GM12878 (cell line): ENCODE data around the gene ELN. TPM values are rescaled to one million over a fixed set of nuclear protein-coding genes. Genes with fewer than 3 reads are reported as not detected.

Source experiments
- BACH1 ChIP-seq: fragments of 450-650 bp; IDR thresholded peaks from 2 replicates; pipeline ENCODE4 v1.6.1; 2017; ENCODE audit warnings: mild to moderate bottlenecking, borderline replicate concordance
- BCL11A ChIP-seq: IDR thresholded peaks from 2 replicates; pipeline ENCODE4 v1.6.1; 2011; ENCODE audit warnings: low read depth, low read length
- CBFB ChIP-seq: IDR thresholded peaks from 2 replicates; pipeline ENCODE4 v1.6.1; 2016; ENCODE audit warnings: antibody characterized with exemption, low read depth
- DPF2 ChIP-seq: fragments of 450-650 bp; IDR thresholded peaks from 2 replicates; pipeline ENCODE4 v1.6.1; 2017; ENCODE audit warnings: mild to moderate bottlenecking
- ESRRA ChIP-seq: IDR thresholded peaks from 2 replicates; pipeline ENCODE4 v1.6.1; 2012; ENCODE audit warnings: mild to moderate bottlenecking, low read length, improper control_type of control experiment
- IKZF2 ChIP-seq, 2 experiments: fragments of 450-650 bp; IDR thresholded peaks; 2 replicates each; pipeline ENCODE4 v1.6.1; 2017; ENCODE audit warnings: mild to moderate bottlenecking in 2 of 2, moderate library complexity in 2 of 2
- MTA2 ChIP-seq: fragments of 450-650 bp; IDR thresholded peaks from 2 replicates; pipeline ENCODE4 v1.6.1; 2016; ENCODE audit warnings: low read depth, mild to moderate bottlenecking, moderate library complexity
- NR2C1 ChIP-seq: fragments of 450-650 bp; IDR thresholded peaks from 2 replicates; pipeline ENCODE4 v1.6.1; 2017; ENCODE audit warnings: antibody characterized with exemption, mild to moderate bottlenecking, moderate library complexity
- RAD21 ChIP-seq: IDR thresholded peaks from 2 replicates; pipeline ENCODE4 v1.6.1; 2011; ENCODE audit warnings: mild to moderate bottlenecking, low read depth, low read length, moderate library complexity; ENCODE audit not compliant: insufficient read depth
- WRNIP1 ChIP-seq: IDR thresholded peaks from 2 replicates; pipeline ENCODE4 v1.6.1; 2011; ENCODE audit warnings: low read depth, low read length, improper control_type of control experiment, borderline replicate concordance
- polyA plus RNA-seq, 11 experiments: library from polyadenylated mRNA; depleted of rRNA in 4 of 11; unstranded in 6 of 11; stranded (reverse) in 5 of 11; fragments of >200 nt; fragmentation: Nextera tagmentation in 4 of 11; fragmentation: Illumina TruSeq in 1 of 11; extraction: Ambion mirVana in 4 of 11; extraction: Trizol in 1 of 11; gene quantifications; 1 replicate in 1 of 11; 2 replicates in 10 of 11; pipeline versions ENCODE4 v1.2.1 to v1.2.3, GENCODE V29; 2011 to 2016; ENCODE audit warnings: inconsistent platforms in 2 of 11, missing spikeins in 2 of 11, low read depth in 1 of 11
- total RNA-seq, 4 experiments: library from RNA; depleted of rRNA in 3 of 4; stranded (reverse); fragments of >200 nt in 3 of 4; fragmentation: Illumina TruSeq in 1 of 4; extraction: Trizol in 1 of 4; gene quantifications; 2 replicates each; pipeline versions ENCODE4 v1.2.1 to v1.2.3, GENCODE V29; 2013 to 2021
- TF ChIP-seq, protein P1 (sequence below): IDR thresholded peaks from 2 replicates; pipeline ENCODE4 v1.6.1; 2012; ENCODE audit warnings: low read depth, low read length, improper control_type of control experiment
- TF ChIP-seq, protein P2 (sequence below): IDR thresholded peaks from 2 replicates; pipeline ENCODE4 v1.6.1; 2012; ENCODE audit warnings: low read depth, low read length, improper control_type of control experiment
- TF ChIP-seq, protein P3 (sequence below): fragments of 450-650 bp; formaldehyde crosslinking; IDR thresholded peaks from 2 replicates; pipeline ENCODE4 v1.5.0; 2022; ENCODE audit warnings: mild to moderate bottlenecking, missing genetic modification characterization
- TF ChIP-seq, protein P4 (sequence below): fragments of 450-650 bp; conservative IDR thresholded peaks from 2 replicates; pipeline ENCODE4 v1.6.1; 2017; ENCODE audit warnings: mild to moderate bottlenecking, moderate library complexity
- TF ChIP-seq, protein P5 (sequence below): IDR thresholded peaks from 2 replicates; pipeline ENCODE4 v1.6.1; 2011; ENCODE audit warnings: borderline replicate concordance, low read depth, mild to moderate bottlenecking, moderate library complexity, low read length; ENCODE audit not compliant: insufficient read depth, poor library complexity, severe bottlenecking

ELN gene
- total and polyA plus RNA-seq, 10 of the 15 experiments (the other 5 are each of a cell fraction or from before 2014, with no cell fraction given), result 0.08 to 0.27 (median 0.23) TPM; not detected in 7

DNA sequence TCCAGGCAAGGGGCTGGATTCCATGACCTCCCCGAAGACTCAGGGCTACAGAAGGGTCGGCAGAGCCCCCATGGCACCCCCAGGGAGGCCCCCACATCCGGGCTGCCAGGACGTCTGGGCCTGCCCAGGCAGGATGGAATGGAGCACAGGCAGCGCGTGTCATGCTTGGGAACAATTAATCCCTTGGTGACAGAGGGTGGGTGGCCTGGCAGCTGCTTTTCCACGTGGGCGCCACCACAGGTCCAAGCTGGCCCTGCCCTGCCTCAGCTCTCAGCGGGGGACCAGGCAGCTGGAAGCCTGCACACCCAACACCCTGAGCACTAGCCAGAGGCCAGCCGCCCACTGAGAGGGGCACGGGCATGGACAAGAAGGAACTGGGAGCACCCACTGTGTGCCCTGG is 11.4 kb downstream of the ELN start (continued):
- TF ChIP-seq, protein P1, sequence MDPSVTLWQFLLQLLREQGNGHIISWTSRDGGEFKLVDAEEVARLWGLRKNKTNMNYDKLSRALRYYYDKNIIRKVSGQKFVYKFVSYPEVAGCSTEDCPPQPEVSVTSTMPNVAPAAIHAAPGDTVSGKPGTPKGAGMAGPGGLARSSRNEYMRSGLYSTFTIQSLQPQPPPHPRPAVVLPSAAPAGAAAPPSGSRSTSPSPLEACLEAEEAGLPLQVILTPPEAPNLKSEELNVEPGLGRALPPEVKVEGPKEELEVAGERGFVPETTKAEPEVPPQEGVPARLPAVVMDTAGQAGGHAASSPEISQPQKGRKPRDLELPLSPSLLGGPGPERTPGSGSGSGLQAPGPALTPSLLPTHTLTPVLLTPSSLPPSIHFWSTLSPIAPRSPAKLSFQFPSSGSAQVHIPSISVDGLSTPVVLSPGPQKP, result no peak
- TF ChIP-seq BCL11A (no peak), RAD21 (no peak), IKZF2 (IDR thresholded peaks at IDR 0.05) (no peak), MTA2 (no peak), DPF2 (no peak), WRNIP1 (no peak), ESRRA (no peak), BACH1 (no peak), NR2C1 (no peak), CBFB (no peak)
- TF ChIP-seq, protein P2, sequence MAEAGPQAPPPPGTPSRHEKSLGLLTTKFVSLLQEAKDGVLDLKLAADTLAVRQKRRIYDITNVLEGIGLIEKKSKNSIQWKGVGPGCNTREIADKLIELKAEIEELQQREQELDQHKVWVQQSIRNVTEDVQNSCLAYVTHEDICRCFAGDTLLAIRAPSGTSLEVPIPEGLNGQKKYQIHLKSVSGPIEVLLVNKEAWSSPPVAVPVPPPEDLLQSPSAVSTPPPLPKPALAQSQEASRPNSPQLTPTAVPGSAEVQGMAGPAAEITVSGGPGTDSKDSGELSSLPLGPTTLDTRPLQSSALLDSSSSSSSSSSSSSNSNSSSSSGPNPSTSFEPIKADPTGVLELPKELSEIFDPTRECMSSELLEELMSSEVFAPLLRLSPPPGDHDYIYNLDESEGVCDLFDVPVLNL, result no peak
- TF ChIP-seq, protein P3, sequence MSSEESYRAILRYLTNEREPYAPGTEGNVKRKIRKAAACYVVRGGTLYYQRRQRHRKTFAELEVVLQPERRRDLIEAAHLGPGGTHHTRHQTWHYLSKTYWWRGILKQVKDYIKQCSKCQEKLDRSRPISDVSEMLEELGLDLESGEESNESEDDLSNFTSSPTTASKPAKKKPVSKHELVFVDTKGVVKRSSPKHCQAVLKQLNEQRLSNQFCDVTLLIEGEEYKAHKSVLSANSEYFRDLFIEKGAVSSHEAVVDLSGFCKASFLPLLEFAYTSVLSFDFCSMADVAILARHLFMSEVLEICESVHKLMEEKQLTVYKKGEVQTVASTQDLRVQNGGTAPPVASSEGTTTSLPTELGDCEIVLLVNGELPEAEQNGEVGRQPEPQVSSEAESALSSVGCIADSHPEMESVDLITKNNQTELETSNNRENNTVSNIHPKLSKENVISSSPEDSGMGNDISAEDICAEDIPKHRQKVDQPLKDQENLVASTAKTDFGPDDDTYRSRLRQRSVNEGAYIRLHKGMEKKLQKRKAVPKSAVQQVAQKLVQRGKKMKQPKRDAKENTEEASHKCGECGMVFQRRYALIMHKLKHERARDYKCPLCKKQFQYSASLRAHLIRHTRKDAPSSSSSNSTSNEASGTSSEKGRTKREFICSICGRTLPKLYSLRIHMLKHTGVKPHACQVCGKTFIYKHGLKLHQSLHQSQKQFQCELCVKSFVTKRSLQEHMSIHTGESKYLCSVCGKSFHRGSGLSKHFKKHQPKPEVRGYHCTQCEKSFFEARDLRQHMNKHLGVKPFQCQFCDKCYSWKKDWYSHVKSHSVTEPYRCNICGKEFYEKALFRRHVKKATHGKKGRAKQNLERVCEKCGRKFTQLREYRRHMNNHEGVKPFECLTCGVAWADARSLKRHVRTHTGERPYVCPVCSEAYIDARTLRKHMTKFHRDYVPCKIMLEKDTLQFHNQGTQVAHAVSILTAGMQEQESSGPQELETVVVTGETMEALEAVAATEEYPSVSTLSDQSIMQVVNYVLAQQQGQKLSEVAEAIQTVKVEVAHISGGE (CRISPR knock-in tag), result no peak
- TF ChIP-seq, protein P4, sequence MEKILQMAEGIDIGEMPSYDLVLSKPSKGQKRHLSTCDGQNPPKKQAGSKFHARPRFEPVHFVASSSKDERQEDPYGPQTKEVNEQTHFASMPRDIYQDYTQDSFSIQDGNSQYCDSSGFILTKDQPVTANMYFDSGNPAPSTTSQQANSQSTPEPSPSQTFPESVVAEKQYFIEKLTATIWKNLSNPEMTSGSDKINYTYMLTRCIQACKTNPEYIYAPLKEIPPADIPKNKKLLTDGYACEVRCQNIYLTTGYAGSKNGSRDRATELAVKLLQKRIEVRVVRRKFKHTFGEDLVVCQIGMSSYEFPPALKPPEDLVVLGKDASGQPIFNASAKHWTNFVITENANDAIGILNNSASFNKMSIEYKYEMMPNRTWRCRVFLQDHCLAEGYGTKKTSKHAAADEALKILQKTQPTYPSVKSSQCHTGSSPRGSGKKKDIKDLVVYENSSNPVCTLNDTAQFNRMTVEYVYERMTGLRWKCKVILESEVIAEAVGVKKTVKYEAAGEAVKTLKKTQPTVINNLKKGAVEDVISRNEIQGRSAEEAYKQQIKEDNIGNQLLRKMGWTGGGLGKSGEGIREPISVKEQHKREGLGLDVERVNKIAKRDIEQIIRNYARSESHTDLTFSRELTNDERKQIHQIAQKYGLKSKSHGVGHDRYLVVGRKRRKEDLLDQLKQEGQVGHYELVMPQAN, result no peak
- TF ChIP-seq, protein P5, sequence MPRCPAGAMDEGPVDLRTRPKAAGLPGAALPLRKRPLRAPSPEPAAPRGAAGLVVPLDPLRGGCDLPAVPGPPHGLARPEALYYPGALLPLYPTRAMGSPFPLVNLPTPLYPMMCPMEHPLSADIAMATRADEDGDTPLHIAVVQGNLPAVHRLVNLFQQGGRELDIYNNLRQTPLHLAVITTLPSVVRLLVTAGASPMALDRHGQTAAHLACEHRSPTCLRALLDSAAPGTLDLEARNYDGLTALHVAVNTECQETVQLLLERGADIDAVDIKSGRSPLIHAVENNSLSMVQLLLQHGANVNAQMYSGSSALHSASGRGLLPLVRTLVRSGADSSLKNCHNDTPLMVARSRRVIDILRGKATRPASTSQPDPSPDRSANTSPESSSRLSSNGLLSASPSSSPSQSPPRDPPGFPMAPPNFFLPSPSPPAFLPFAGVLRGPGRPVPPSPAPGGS, result no peak
